Sciatic nerve (tissue), 2 donors: ENCODE results near the gene RHBDD2. TPM values are rescaled to one million over a fixed set of nuclear protein-coding genes. Genes with fewer than 3 reads are reported as not detected.
A peak's percentile ranks its signal among the peaks of the same experiment; 100 is the strongest.
"Not testable (repeated sequence)": the region's sequence is repeated elsewhere in the genome, so short reads cannot be mapped to it uniquely, and the experiment has no call there.

Experiments used
- ATAC-seq: fragments of 200-7000 bp; cut with Tn5 transposase; one replicate; pipeline ENCODE4 v1.9.1; 2020; ENCODE audit warnings: mild to moderate bottlenecking, moderate library complexity
- DNase-seq: peaks from one replicate; pipeline ENCODE4 v3.0.0-alpha.2; 2020; ENCODE audit warnings: low spot score
- intact Hi-C: fragments of 100-400 bp; cut with DNase I; formaldehyde crosslinking; loops from one replicate; pipeline ENCODE4 v1.14.2; 2022
- total RNA-seq: library from RNA; stranded (reverse); fragmentation: NEBNext Ultra II Directional; extraction: Animal tissue kit (Norgen Biotek cat#: 25700); gene quantifications from one replicate; pipeline ENCODE4 v1.2.1, GENCODE V29; 2021
- donor health status: DM: no; HTN: no; CAD: no.
- donor health status: DM: no; HTN: no; CAD: no.

The RHBDD2 gene
- total RNA-seq, 1 donor from 2014 or later = 72.8 TPM

GRCh38 chr7:75884476-75884875 lies 5.6 kb downstream of the RHBDD2 start:
- intact Hi-C loops = no loop called here
- no peak for DNase-seq
- no peak for ATAC-seq

DNA sequence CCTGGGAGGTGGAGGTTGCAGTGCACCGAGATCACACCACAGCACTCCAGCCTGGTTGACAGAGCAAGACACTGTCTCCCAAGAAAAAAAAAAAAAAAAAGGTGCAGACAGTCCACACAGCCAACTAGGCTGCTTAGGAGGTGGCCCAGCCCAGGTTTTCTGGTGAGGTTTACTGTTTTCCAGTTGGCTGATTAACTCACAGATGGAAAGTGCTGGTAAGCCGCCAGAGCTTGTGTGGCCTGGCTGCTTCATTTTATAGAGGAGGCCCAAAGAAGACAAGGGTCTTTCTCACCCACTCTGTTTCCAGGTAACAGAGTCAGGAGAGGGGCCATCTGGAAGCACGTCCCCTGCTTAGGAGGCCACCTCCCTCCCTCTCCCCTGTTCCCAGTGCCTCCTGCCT lies 6.2 kb downstream of the RHBDD2 start:
- intact Hi-C loops = no loop called here
- DNase-seq = no peak
- no peak for ATAC-seq

DNA sequence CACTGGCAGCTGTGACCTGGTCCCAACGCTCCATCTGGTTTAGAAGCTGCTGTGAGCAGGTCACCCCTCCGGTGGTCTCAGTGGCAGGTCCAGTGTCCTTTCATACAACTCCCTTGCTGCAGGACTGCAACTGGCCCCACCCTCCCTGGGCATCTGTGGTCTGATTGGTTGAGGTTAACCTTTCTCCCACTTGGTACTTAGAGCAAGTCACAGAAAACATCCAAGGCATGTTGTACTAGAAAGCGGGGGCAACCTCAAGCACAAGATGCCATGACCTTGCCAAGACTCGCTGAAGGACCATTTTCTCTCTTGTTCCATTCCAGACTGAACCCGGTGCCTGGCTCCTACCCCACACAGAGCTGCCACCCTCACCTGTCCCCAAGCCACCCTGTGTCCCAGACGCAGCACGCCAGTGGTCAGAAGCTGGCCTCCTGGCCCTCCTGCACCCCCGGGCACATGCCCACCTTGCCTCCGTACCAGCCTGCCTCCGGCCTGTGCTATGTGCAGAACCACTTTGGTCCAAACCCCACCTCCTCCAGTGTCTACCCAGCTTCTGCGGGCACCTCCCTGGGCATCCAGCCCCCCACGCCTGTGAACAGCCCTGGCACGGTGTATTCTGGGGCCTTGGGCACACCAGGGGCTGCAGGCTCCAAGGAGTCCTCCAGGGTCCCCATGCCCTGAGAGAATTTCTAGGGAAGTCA lies 9.0 kb downstream of the RHBDD2 start:
- intact Hi-C loops = no loop called here
- no peak for DNase-seq
- ATAC-seq = no peak

DNA sequence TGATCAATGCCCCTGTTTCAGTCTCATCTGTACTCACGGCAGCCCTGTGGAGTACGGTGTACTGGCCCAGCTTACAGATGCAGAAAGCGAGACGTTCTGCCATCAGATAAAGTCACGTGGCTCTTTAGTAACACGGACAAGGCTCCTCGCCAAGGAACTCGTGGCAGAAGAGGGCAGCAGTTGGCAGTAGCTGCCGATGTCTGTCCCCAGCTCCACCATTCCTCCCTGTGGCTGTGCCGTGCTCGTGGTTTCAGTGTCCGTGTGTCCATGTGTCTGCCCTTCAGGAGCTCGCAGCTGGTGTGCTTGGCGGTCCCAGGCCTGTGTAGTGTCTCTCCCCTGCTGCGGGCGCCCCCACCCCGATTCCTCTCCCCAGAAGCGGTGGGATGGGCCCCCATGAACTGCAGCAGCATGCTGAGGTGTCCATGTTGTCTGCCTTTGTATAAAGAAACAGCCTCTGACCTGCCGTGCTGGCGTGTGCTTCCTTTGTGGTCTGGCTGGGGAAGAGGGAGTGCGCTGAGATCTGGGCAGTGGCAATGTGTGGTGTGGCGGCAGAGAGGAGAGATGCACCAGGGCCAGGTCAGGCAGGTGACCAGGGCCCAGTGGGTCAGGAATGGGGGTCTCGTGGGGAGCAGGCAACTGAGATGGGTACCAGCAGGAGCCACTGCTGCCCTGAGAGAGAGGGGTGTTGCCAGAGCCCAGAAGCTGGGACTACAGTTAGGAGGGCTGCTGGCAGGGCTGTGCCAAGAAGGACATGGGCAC lies 9.8 kb downstream of the RHBDD2 start:
- DNase-seq = no peak
- ATAC-seq = no peak
- intact Hi-C loops = no loop called here

DNA sequence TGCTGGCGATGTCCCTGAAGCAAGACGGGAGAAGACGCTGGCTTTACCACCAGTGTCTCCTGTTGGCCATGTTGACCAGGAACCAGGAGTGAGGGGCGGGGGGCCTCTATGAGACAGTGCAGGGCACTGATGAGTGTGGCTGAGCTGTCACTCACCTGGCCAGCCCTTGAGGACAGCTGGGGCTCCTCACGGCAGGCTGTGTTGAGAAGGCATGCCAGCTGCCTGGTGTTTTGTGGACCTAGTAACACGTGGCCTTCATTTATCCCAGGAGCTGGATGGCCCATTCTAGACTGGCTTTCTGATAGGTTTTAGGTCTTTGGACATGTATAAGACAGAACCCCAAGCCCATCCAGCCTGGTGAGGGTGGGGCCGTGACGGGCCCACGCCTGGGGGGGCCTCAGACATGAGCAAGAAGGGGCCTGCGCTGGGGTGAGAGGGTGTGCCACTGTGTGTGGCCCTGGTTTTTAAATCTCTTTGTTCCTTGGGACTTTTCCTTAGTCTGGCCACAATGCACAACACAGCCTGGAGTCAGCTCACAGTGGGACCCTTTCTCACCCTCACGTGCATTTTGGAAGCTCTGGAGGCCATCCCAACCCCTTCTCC lies 10.5 kb downstream of the RHBDD2 start:
- ATAC-seq (no peak), DNase-seq (no peak)
- intact Hi-C loops = no loop called here

- DNase-seq (no peak), ATAC-seq (peak; percentile 23)
- intact Hi-C loops = no loop called here
Observed at GRCh38 chr7:75889826-75890225, 11.0 kb downstream of the RHBDD2 start.

DNA sequence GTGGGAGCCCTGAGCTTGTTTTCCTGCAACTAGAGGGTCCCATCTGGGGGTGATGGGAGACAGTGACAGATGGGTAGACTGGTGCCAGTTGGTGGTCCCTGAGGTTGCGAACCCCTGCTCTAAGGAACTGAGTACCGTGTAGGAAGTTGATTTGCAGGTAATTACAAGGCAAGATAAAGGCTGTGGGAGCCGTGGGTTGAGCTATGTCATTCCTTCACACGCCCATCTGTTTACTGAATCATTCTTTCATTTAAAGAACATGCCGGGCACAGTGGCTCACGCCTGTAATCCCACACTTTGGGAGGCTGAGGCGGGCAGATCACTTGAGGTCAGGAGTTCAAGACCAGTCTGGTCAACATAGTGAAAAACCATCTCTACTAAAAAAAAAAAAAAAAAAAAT lies 12.4 kb downstream of the RHBDD2 start:
- ATAC-seq, DNase-seq, intact Hi-C loops: not testable (repeated sequence)

- intact Hi-C loops = no loop called here
- ATAC-seq (no peak), DNase-seq (no peak)
Observed at GRCh38 chr7:75891815-75892411, 13.1 kb downstream of the RHBDD2 start.

DNA sequence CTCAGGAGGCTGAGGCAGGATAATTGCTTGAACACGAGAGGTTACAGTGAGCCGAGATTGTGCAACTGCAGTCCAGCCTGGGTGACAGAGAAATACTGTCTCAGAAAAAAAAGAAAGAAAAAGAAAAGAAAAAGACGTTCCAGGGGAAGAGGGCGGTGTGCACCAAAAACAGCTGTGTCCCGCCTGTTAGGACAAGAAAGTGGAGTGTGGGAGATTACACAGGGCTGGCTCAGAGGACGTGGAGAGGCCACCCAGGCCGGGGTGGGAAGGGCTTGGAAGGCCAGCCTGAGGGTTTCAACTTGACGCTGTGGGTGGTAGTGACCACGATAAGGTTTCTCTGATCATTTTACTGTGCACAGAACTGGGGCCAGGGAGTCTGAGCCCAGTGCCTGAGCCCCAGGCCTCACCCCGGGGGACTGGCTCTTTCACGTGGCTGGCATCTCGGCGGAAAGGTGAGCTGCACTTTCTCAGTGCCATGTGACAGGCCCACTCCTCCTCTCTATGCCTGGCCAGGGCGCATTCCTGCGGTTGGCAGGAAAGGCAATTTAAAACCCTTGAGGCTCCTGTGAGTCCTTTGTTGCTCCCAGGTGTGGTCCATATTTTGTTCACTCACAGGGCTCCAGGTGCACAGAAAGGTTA lies 13.9 kb downstream of the RHBDD2 start:
- ATAC-seq = peak; percentile 93
- peak; percentile 71 for DNase-seq
- intact Hi-C loops = no loop called here

- intact Hi-C loops = no loop called here
- no peak for DNase-seq
Observed at GRCh38 chr7:75896803-75897327, 18.0 kb downstream of the RHBDD2 start.

DNA sequence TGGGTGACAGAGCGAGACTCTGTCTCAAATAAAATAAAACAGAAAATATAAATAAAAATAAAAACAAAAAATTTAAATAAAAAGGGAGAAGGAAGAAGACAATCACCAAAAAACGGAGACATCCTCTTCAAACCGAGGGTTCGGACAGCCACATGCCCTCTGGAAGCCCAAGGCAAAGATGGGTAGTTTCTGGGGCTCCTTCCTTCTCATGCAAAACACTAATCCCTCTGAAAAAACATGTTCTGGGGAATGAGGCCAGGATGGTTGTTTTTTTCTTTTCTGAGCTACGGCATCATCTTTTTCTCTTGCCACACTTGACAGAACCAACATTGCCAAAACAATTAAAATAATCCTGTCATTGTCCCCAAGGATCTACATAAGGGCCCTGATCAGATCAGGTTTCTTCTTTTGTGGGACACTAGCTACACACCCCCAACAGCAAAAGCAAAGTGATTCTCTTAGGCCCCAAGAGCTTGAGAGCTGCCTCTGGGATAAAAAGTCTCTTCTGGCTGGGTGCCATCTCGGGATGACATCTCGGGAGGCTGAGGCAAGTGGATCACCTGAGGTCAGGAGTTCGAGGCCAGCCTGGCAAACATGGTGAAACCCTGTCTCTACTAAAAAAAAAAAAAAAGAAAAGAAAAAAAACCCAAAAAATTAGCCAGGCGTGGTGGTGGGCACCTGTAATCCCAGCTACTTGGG lies 21.9 kb downstream of the RHBDD2 start:
- ATAC-seq (no peak), DNase-seq (no peak)
- intact Hi-C loops = no loop called here

More at GRCh38 chr7:75896803-75897327, 18.0 kb downstream of the RHBDD2 start:
- no peak for ATAC-seq

GRCh38 chr7:75905785-75906604 lies 27.2 kb downstream of the RHBDD2 start:
- intact Hi-C loops = no loop called here
- DNase-seq (peak; percentile 87), ATAC-seq (peak; percentile 96)

GRCh38 chr7:75906991-75907667 lies 28.3 kb downstream of the RHBDD2 start:
- DNase-seq = no peak
- intact Hi-C loops = no loop called here
- ATAC-seq = peak; percentile 28

- ATAC-seq, intact Hi-C loops, DNase-seq: not testable (repeated sequence)
Observed at GRCh38 chr7:75907668-75908039, 28.8 kb downstream of the RHBDD2 start.

- intact Hi-C loops = no loop called here
- no peak for ATAC-seq
Observed at GRCh38 chr7:75909521-75910132, 30.8 kb downstream of the RHBDD2 start.

GRCh38 chr7:75911186-75911585 lies 32.4 kb downstream of the RHBDD2 start:
- intact Hi-C loops, DNase-seq: not testable (repeated sequence)

More at GRCh38 chr7:75909521-75910132, 30.8 kb downstream of the RHBDD2 start:
- DNase-seq = no peak

GRCh38 chr7:75913437-75913836 lies 34.6 kb downstream of the RHBDD2 start:
- DNase-seq = no peak
- intact Hi-C loops = no loop called here
- ATAC-seq = no peak

More at GRCh38 chr7:75911186-75911585, 32.4 kb downstream of the RHBDD2 start:
- not testable (repeated sequence) for ATAC-seq
